HG02642 (cell line): ENCODE results near the gene SH3BP5.

Experiments
- ATAC-seq: cut with Tn5 transposase; IDR thresholded peaks from one replicate; pipeline ENCODE4 v1.9.1; 2021; ENCODE audit warnings: mild to moderate bottlenecking; ENCODE audit not compliant: unreplicated experiment, poor library complexity

Gene SH3BP5

GRCh38 chr3:15264486-15264885, 67.9 kb downstream of the SH3BP5 start:
- ATAC-seq, result no peak

GRCh38 chr3:15263926-15264325, 68.5 kb downstream of the SH3BP5 start:
- no peak for ATAC-seq

GRCh38 chr3:15263120-15263519, 69.3 kb downstream of the SH3BP5 start:
- no peak for ATAC-seq

GRCh38 chr3:15262021-15262420, 70.4 kb downstream of the SH3BP5 start:
- ATAC-seq, result no peak

- no peak for ATAC-seq
Measured at GRCh38 chr3:15261274-15261673, 71.1 kb downstream of the SH3BP5 start.

GRCh38 chr3:15260531-15260930, 71.9 kb downstream of the SH3BP5 start:
- ATAC-seq, result no peak

- ATAC-seq, result no peak
Measured at GRCh38 chr3:15258720-15259119, 73.7 kb downstream of the SH3BP5 start.

- no peak for ATAC-seq
Measured at GRCh38 chr3:15256861-15257341, 75.5 kb downstream of the SH3BP5 start.

GRCh38 chr3:15255215-15255614, 77.2 kb downstream of the SH3BP5 start:
- no peak for ATAC-seq

GRCh38 chr3:15253023-15253697, 79.2 kb downstream of the SH3BP5 start:
- no peak for ATAC-seq

- ATAC-seq, result no peak
Measured at GRCh38 chr3:15246186-15246585, 86.2 kb downstream of the SH3BP5 start.

GRCh38 chr3:15243822-15244482, 88.4 kb downstream of the SH3BP5 start:
- no peak for ATAC-seq

- ATAC-seq, result no peak
Measured at GRCh38 chr3:15241341-15241740, 91.0 kb downstream of the SH3BP5 start.

- no peak for ATAC-seq
Measured at GRCh38 chr3:15229262-15229661, 103.1 kb downstream of the SH3BP5 start.

- ATAC-seq, result no peak
Measured at GRCh38 chr3:15228147-15228546, 104.2 kb downstream of the SH3BP5 start.

GRCh38 chr3:15223685-15224572, 108.5 kb downstream of the SH3BP5 start:
- ATAC-seq, result no peak

GRCh38 chr3:15221574-15222217, 110.7 kb downstream of the SH3BP5 start:
- no peak for ATAC-seq

- ATAC-seq, result no peak
Measured at GRCh38 chr3:15220661-15221060, 111.7 kb downstream of the SH3BP5 start.

- no peak for ATAC-seq
Measured at GRCh38 chr3:15220056-15220455, 112.3 kb downstream of the SH3BP5 start.

- no peak for ATAC-seq
Measured at GRCh38 chr3:15218689-15219088, 113.7 kb downstream of the SH3BP5 start.
